Gastrocnemius medialis (tissue), 4 donors: ENCODE measurements around the gene AXIN1. TPM values are rescaled to one million over a fixed set of nuclear protein-coding genes. Genes with fewer than 3 reads are reported as not detected.

Source experiments
- ATAC-seq, 2 donors: fragments of 150-250 bp; one replicate each; pipeline ENCODE4 v1.9.1; 2016
- DNase-seq, 2 donors: peaks; one replicate each; pipeline ENCODE4 v3.0.0-alpha.2; 2019
- H3K27ac ChIP-seq, 4 donors: fragments of 200-600 bp; sonication (generic); 1 replicate in 1 of 4; 2 replicates in 3 of 4; pipeline ENCODE4 v1.5.1; 2016 to 2018; ENCODE audit warnings: mild to moderate bottlenecking in 2 of 4, moderate library complexity in 1 of 4
- H3K27me3 ChIP-seq, 3 donors: fragments of 200-600 bp; sonication (generic) in 2 of 3; 1 replicate in 1 of 3; 2 replicates in 2 of 3; pipeline versions ENCODE4 v1.5.1 to v1.6.0; 2016 to 2019; ENCODE audit warnings: mild to moderate bottlenecking in 1 of 3, moderate library complexity in 1 of 3
- H3K36me3 ChIP-seq, 2 donors: fragments of 200-600 bp; sonication (generic) in 1 of 2; one replicate each; pipeline ENCODE4 v1.5.1; 2017 to 2018
- H3K4me1 ChIP-seq, 2 donors: fragments of 200-600 bp; sonication (generic) in 1 of 2; one replicate each; pipeline ENCODE4 v1.5.1; 2016 to 2017; ENCODE audit warnings: mild to moderate bottlenecking in 2 of 2
- H3K4me3 ChIP-seq, 4 donors: fragments of 200-600 bp; sonication (generic) in 3 of 4; 1 replicate in 1 of 4; 2 replicates in 3 of 4; pipeline ENCODE4 v1.5.1; 2016 to 2019; ENCODE audit warnings: mild to moderate bottlenecking in 2 of 4
- H3K9me3 ChIP-seq, 3 donors: fragments of 200-600 bp; sonication (generic) in 2 of 3; 1 replicate in 1 of 3; 2 replicates in 2 of 3; pipeline ENCODE4 v1.5.1; 2016 to 2019
- POLR2A ChIP-seq, 2 donors: fragments of 450-650 bp; IDR thresholded peaks; one replicate each; pipeline ENCODE4 v1.6.1; 2017; ENCODE audit warnings: antibody characterized with exemption in 2 of 2, mild to moderate bottlenecking in 2 of 2, moderate library complexity in 2 of 2
- in situ Hi-C, 4 donors: fragments of 200-750 bp; cut with MboI; loops; one replicate each; pipeline versions ENCODE4 v1.15.0 to v1.8.0; 2017; ENCODE audit warnings: low sequenced_read_pairs in 4 of 4
- intact Hi-C: fragments of 100-400 bp; cut with DNase I; formaldehyde crosslinking; loops from one replicate; pipeline ENCODE4 v1.15.1; 2023; ENCODE audit warnings: low total_unique reads
- total RNA-seq, 4 donors: library from RNA; depleted of rRNA; stranded (reverse); fragments of >200 nt; gene quantifications; one replicate each; pipeline versions ENCODE4 v1.1.0 to v1.2.3, GENCODE V29; 2016
- TF ChIP-seq, protein P1 (sequence below), 5 experiments: fragments of 450-650 bp in 3 of 5; fragments of 200-600 bp in 2 of 5; sonication (generic) in 2 of 5; IDR thresholded peaks in 4 of 5; conservative IDR thresholded peaks in 1 of 5; 1 replicate in 4 of 5; 2 replicates in 1 of 5; pipeline ENCODE4 v1.5.1; 2016 to 2019; ENCODE audit warnings: antibody characterized with exemption in 5 of 5, mild to moderate bottlenecking in 3 of 5, moderate library complexity in 3 of 5

Gene AXIN1
- total RNA-seq, 4 donors from 2014 or later = 27.1 to 41.9 (median 32.7) TPM

DNA sequence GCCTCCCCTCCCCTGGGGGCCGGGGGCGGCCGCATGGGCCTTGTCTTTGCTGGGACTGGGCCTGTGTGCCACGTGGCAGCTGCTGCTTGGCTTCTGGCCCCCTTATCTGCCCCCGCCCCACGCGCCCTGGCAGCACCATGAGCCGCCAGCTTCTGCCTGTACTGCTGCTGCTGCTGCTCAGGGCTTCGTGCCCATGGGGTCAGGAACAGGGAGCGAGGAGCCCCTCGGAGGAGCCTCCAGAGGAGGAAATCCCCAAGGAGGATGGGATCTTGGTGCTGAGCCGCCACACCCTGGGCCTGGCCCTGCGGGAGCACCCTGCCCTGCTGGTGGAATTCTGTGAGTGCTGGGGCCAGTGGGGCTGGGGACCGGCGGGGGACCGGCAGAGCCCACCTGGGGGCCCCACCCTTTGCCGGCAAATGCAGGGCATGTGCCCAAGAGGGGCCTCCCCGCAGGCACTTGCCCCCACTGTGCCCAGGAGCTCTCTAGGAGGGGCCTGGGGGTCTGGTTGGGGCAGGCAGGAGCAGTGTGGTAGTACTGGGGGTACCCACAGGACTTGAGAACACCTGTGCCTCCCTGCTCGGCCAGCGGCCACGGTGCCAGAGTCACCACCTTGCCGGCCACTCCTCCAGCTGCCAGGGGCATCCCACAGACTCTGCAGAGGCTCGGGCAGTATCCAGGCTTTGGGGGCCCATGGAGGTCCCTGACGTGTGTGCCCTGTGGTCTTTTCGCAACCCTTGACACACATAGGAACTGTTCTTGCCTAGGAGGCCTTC lies 69.3 kb downstream of the AXIN1 start, which contains the start of gene PDIA2:
Gene PDIA2 (plus strand): TSS at position 132 of the 773 bp plus-strand sequence. CDS start 6 bp downstream, at position 138.
- Histone ChIP-seq H3K27ac (no peak within 1 kb of the TSS), H3K36me3 (peaks cover 0 to 11% of the 10 kb centered on the region in 2 donors), H3K4me3 (no peak within 1 kb of the TSS), H3K27me3 (peaks cover 0 to 15% (median 9%) of the 10 kb centered on the region in 3 donors), H3K4me1 (peaks cover 6 to 7% of the 10 kb centered on the region in 2 donors), H3K9me3 (no peaks in the 10 kb centered on the region)
- in situ Hi-C loops = no loop called here
- DNase-seq (no peak), ATAC-seq (no peak)
- intact Hi-C loops = no loop called here
- no peak for TF ChIP-seq POLR2A (IDR thresholded peaks at IDR 0.05)
- TF ChIP-seq, protein P1, sequence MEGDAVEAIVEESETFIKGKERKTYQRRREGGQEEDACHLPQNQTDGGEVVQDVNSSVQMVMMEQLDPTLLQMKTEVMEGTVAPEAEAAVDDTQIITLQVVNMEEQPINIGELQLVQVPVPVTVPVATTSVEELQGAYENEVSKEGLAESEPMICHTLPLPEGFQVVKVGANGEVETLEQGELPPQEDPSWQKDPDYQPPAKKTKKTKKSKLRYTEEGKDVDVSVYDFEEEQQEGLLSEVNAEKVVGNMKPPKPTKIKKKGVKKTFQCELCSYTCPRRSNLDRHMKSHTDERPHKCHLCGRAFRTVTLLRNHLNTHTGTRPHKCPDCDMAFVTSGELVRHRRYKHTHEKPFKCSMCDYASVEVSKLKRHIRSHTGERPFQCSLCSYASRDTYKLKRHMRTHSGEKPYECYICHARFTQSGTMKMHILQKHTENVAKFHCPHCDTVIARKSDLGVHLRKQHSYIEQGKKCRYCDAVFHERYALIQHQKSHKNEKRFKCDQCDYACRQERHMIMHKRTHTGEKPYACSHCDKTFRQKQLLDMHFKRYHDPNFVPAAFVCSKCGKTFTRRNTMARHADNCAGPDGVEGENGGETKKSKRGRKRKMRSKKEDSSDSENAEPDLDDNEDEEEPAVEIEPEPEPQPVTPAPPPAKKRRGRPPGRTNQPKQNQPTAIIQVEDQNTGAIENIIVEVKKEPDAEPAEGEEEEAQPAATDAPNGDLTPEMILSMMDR (IDR thresholded peaks at IDR 0.05 in 4 of 5, conservative IDR thresholded peaks at IDR 0.05 in 1 of 5) = no peak

DNA sequence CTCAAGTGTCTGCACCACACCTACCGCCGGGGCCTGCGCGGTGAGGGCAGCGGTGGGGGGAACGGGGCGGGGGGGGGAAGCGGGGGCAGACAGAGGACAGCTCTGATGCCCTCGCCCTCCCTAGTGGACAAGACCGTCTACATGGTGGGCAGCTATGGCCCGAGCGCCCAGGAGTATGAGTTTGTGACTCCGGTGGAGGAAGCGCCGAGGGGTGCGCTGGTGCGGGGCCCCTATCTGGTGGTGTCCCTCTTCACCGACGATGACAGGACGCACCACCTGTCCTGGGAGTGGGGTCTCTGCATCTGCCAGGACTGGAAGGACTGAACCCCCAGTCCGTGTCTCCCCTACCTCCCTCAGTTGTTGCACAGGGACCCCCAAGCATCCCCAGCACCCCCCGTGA lies 70.0 kb downstream of the AXIN1 start:
- Histone ChIP-seq H3K9me3 (no peaks in the 10 kb centered on the region), H3K4me3 (no peak overlapping the region), H3K27ac (no peak overlapping the region), H3K27me3 (peaks cover 0 to 15% (median 9%) of the 10 kb centered on the region in 3 donors), H3K36me3 (peaks cover 0 to 5% of the 10 kb centered on the region in 2 donors), H3K4me1 (peaks cover 6 to 7% of the 10 kb centered on the region in 2 donors)
- no peak for DNase-seq
- TF ChIP-seq, protein P1 (IDR thresholded peaks at IDR 0.05 in 4 of 5, conservative IDR thresholded peaks at IDR 0.05 in 1 of 5) = no peak
- TF ChIP-seq POLR2A (IDR thresholded peaks at IDR 0.05) = no peak
- no peak for ATAC-seq
- intact Hi-C loops (no loop called here), in situ Hi-C loops (no loop called here)

- H3K36me3 ChIP-seq = no peaks in the 10 kb centered on the region
- TF ChIP-seq POLR2A (IDR thresholded peaks at IDR 0.05) = no peak
- TF ChIP-seq, protein P1 (IDR thresholded peaks at IDR 0.05 in 4 of 5, conservative IDR thresholded peaks at IDR 0.05 in 1 of 5) = no peak
- no peak for ATAC-seq
- in situ Hi-C loops = no loop called here
- H3K9me3 ChIP-seq = no peaks in the 10 kb centered on the region
- intact Hi-C loops = no loop called here
- no peak overlapping the region for H3K27ac ChIP-seq
- peaks cover 6 to 7% of the 10 kb centered on the region in 2 donors for H3K4me1 ChIP-seq
- H3K27me3 ChIP-seq = peaks cover 0 to 15% (median 9%) of the 10 kb centered on the region in 3 donors
- no peak for DNase-seq
- no peak overlapping the region for H3K4me3 ChIP-seq
Observed at GRCh38 chr16:281660-282255, 70.8 kb downstream of the AXIN1 start.

- no peak for DNase-seq
- TF ChIP-seq, protein P1 (IDR thresholded peaks at IDR 0.05 in 4 of 5, conservative IDR thresholded peaks at IDR 0.05 in 1 of 5) = no peak
- TF ChIP-seq POLR2A (IDR thresholded peaks at IDR 0.05) = no peak
- ATAC-seq = no peak
- Histone ChIP-seq H3K27me3 (peaks cover 0 to 16% (median 11%) of the 10 kb centered on the region in 3 donors), H3K4me3 (peak overlapping the region; percentile 25 to 44 (median 28)), H3K27ac (no peak overlapping the region), H3K36me3 (no peaks in the 10 kb centered on the region), H3K9me3 (no peaks in the 10 kb centered on the region), H3K4me1 (peaks cover 6 to 8% of the 10 kb centered on the region in 2 donors)
- intact Hi-C loops = no loop called here
- in situ Hi-C loops = no loop called here
Observed at GRCh38 chr16:280991-281659, 71.4 kb downstream of the AXIN1 start.
